Endodermal cell (in vitro differentiated cells): ENCODE data around the gene CASP1. TPM values are rescaled to one million over a fixed set of nuclear protein-coding genes. Genes with fewer than 3 reads are reported as not detected.

Source experiments
- DNase-seq: peaks from one replicate; pipeline ENCODE4 v3.0.0-alpha.2; 2017
- H3K27ac ChIP-seq: 2 replicates; pipeline ENCODE4 v1.5.1; 2013; ENCODE audit warnings: mild to moderate bottlenecking, low read depth, low read length, moderate library complexity
- H3K27me3 ChIP-seq: 2 replicates; pipeline ENCODE4 v1.6.1; 2013; ENCODE audit warnings: mild to moderate bottlenecking, low read length, moderate library complexity; ENCODE audit not compliant: insufficient read depth, control insufficient read depth, poor library complexity, severe bottlenecking
- H3K36me3 ChIP-seq: 2 replicates; pipeline ENCODE4 v1.7.0; 2013; ENCODE audit warnings: mild to moderate bottlenecking, low read length, moderate library complexity; ENCODE audit not compliant: control insufficient read depth, insufficient read depth
- H3K4me1 ChIP-seq: one replicate; pipeline ENCODE4 v1.7.0; 2013; ENCODE audit warnings: low read length; ENCODE audit not compliant: control insufficient read depth, insufficient read depth
- H3K4me3 ChIP-seq: 2 replicates; pipeline ENCODE4 v1.5.1; 2013; ENCODE audit warnings: mild to moderate bottlenecking, low read length, moderate library complexity
- H3K9ac ChIP-seq: 2 replicates; pipeline ENCODE4 v1.6.1; 2013; ENCODE audit warnings: mild to moderate bottlenecking, low read length, moderate library complexity; ENCODE audit not compliant: poor library complexity, severe bottlenecking; ENCODE audit errors: extremely low read depth
- H3K9me3 ChIP-seq: 2 replicates; pipeline ENCODE4 v1.6.1; 2013; ENCODE audit warnings: mild to moderate bottlenecking, low read length, moderate library complexity; ENCODE audit not compliant: control insufficient read depth
- H3K27ac Mint-ChIP-seq: 2 replicates; pipeline ENCODE4 v1.8.0; 2020; ENCODE audit warnings: mixed read lengths
- H3K27me3 Mint-ChIP-seq: 2 replicates; pipeline ENCODE4 v1.8.0; 2021; ENCODE audit warnings: mild to moderate bottlenecking, mixed read lengths; ENCODE audit not compliant: insufficient read depth
- H3K36me3 Mint-ChIP-seq: 2 replicates; pipeline ENCODE4 v1.8.0; 2020; ENCODE audit warnings: low read depth, mixed read lengths
- H3K4me1 Mint-ChIP-seq: 2 replicates; pipeline ENCODE4 v1.8.0; 2020; ENCODE audit warnings: mixed read lengths
- H3K4me3 Mint-ChIP-seq: 2 replicates; pipeline ENCODE4 v1.8.0; 2020; ENCODE audit warnings: mild to moderate bottlenecking, moderate library complexity, mixed read lengths
- H3K9me3 Mint-ChIP-seq: 2 replicates; pipeline ENCODE4 v1.8.0; 2020; ENCODE audit warnings: mild to moderate bottlenecking, mixed read lengths
- CTCF ChIP-seq: fragments of 200-600 bp; sonication (generic); conservative IDR thresholded peaks from 2 replicates; pipeline ENCODE4 v1.5.0; 2021; ENCODE audit warnings: antibody characterized with exemption, mild to moderate bottlenecking
- WGBS, 2 experiments: methylation state at CpG; one replicate each; pipeline versions ENCODE4 v1.1.5 to v1.1.7; 2013; ENCODE audit warnings: missing lambda C conversion rate in 2 of 2, mixed read lengths in 1 of 2; ENCODE audit not compliant: insufficient coverage in 1 of 2, insufficient read length in 1 of 2; 5-methylcytosine and 5-hydroxymethylcytosine counted together
- total RNA-seq, 2 donors: library from RNA; stranded (reverse); fragmentation: NEBNext Ultra II Directional in 1 of 2; extraction: Animal tissue kit (Norgen Biotek cat#: 25700) in 1 of 2; gene quantifications; 2 replicates in 1 of 2; 3 replicates in 1 of 2; pipeline ENCODE4 v1.2.1, GENCODE V29; 2021

The CASP1 gene
- total RNA-seq, 2 donors from 2014 or later, result not detected

DNA sequence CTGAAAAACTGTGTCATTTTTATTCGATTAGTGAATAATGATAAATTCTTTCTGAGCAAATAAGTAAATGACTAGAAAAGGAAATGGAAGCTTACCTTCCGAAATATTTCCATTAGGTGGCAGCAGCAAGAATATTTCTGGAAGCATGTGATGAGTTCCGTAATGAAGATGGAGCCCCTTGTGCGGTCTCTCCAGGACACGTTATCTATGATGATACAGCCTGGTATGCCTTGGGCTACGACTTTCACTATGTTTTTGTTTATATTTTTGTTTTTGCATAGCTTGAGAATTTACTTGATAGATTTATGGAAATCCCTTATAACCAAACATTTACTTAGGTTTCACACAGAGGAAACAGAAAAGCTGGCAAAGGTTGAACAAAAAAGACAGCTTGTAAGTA lies 37.7 kb downstream of the CASP1 start:
- Histone ChIP-seq H3K9ac (no peak overlapping the region), H3K36me3 (no peaks in the 10 kb centered on the region), H3K4me3 (no peak overlapping the region), H3K27me3 (no peaks in the 10 kb centered on the region), H3K27ac (no peak overlapping the region), H3K4me1 (no peaks in the 10 kb centered on the region), H3K9me3 (no peaks in the 10 kb centered on the region)
- no peaks in the 10 kb centered on the region for H3K4me1 Mint-ChIP-seq
- H3K4me3 Mint-ChIP-seq, result no peak overlapping the region
- H3K27me3 Mint-ChIP-seq, result no peaks in the 10 kb centered on the region
- WGBS, 2 experiments, result 92 to 100% methylated on average over 2 to 5 of the region's 6 CpGs
- no peak overlapping the region for H3K27ac Mint-ChIP-seq
- no peaks in the 10 kb centered on the region for H3K9me3 Mint-ChIP-seq
- DNase-seq, result no peak
- H3K36me3 Mint-ChIP-seq, result no peaks in the 10 kb centered on the region
- no peak for TF ChIP-seq CTCF

DNA sequence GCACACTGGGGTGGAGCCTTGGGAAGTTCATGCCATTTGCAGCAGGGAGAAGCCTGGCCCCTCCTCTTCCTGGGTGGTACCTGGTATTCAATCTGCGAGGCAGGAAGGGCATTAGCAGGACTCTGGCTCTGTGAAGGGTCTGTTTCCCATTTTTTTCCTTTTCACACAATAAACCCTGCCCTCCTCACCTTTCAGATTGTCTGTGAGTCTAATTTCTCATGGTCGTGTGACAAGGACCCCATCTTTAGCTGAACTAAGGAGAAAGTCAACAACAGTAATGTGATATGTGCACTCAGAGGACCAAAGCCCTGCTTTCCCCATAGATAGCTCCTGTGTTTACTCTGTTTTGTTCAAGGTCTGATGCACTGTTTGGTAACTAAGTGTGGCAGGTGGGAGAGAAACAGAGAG lies 39.9 kb downstream of the CASP1 start:
- DNase-seq, result no peak
- no peaks in the 10 kb centered on the region for H3K36me3 ChIP-seq
- H3K9ac ChIP-seq, result no peak overlapping the region
- Mint-ChIP-seq H3K27ac (no peak overlapping the region), H3K36me3 (no peaks in the 10 kb centered on the region), H3K4me1 (no peaks in the 10 kb centered on the region), H3K9me3 (no peaks in the 10 kb centered on the region), H3K4me3 (no peak overlapping the region), H3K27me3 (no peaks in the 10 kb centered on the region)
- no peaks in the 10 kb centered on the region for H3K4me1 ChIP-seq
- H3K9me3 ChIP-seq, result no peaks in the 10 kb centered on the region
- WGBS, 2 experiments, result 96% methylated on average over 2 of the region's 2 CpGs; no CpG with 5 or more reads in 1 of the 2 experiments
- TF ChIP-seq CTCF, result no peak
- no peaks in the 10 kb centered on the region for H3K27me3 ChIP-seq
- no peak overlapping the region for H3K4me3 ChIP-seq
- H3K27ac ChIP-seq, result no peak overlapping the region

DNA sequence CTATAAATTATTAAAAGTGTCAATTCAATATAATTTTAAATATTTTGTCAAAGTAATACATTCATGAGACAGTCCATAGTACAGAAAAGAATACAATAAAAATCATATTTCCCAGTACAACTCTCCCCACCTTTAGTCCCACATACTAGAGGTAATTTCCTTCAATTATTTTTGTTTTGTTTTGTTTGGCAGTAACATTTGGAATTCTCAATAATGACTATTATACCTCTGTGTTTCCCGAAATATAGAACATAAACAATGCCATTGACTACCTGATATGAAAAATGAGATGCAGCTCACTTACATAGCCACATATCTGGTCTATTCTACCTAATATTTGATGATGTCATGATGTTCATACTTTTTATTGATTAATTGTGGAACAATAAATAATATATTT lies 42.2 kb downstream of the CASP1 start:
- H3K9me3 Mint-ChIP-seq, result peaks cover 6% of the 10 kb centered on the region
- H3K4me1 Mint-ChIP-seq, result no peaks in the 10 kb centered on the region
- no peaks in the 10 kb centered on the region for H3K36me3 Mint-ChIP-seq
- no peak overlapping the region for H3K4me3 ChIP-seq
- H3K4me1 ChIP-seq, result no peaks in the 10 kb centered on the region
- WGBS, 2 experiments, result 83% methylated on average over 1 of the region's 1 CpG; no CpG with 5 or more reads in 1 of the 2 experiments
- H3K9me3 ChIP-seq, result peaks cover 12% of the 10 kb centered on the region
- H3K36me3 ChIP-seq, result no peaks in the 10 kb centered on the region
- H3K27ac ChIP-seq, result no peak overlapping the region
- no peak for DNase-seq
- no peaks in the 10 kb centered on the region for H3K27me3 ChIP-seq
- no peak overlapping the region for H3K4me3 Mint-ChIP-seq
- no peaks in the 10 kb centered on the region for H3K27me3 Mint-ChIP-seq
- no peak for TF ChIP-seq CTCF
- H3K9ac ChIP-seq, result no peak overlapping the region
- H3K27ac Mint-ChIP-seq, result no peak overlapping the region
